ENCODE results near the gene CHRNA4.

DNA sequence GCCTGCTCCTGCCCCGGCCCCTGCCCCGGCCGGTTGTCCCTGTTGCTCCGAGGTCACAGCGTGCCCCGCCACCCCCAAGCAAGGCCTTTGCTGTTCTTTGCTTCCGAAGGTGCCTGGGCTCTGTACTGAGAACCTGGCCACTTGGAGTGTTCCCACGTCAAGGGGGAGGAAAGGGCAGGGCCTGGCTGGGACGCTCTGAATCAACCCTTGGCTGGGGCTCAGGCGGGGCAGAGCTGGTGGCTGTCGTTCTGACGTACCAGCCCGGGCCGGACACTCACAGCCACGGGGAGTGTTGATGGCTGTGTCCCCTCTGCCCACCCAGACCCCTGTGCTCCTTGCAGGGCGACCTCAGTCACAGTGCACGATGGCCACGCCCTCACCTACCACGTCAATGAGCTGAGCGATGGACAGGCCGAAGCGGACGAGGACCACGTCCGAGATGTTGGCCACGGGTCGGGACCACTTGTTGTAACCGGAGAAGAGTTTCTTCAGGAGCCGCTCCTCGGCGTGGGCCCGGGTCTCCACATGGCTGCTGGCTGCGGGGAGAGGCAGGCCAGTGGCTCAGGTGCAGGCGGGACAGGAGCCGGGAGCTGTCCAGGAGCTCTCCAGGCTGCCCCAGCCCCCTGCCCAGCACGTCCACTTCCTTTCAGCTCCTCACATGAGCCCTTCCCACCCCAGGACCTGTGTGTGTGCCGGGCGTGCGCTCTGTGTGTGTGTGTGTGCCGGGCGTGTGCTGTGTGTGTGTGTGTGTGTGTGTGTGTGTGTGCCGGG is 1.8 kb downstream of the CHRNA4 start:
- TF ChIP-seq, protein P1, sequence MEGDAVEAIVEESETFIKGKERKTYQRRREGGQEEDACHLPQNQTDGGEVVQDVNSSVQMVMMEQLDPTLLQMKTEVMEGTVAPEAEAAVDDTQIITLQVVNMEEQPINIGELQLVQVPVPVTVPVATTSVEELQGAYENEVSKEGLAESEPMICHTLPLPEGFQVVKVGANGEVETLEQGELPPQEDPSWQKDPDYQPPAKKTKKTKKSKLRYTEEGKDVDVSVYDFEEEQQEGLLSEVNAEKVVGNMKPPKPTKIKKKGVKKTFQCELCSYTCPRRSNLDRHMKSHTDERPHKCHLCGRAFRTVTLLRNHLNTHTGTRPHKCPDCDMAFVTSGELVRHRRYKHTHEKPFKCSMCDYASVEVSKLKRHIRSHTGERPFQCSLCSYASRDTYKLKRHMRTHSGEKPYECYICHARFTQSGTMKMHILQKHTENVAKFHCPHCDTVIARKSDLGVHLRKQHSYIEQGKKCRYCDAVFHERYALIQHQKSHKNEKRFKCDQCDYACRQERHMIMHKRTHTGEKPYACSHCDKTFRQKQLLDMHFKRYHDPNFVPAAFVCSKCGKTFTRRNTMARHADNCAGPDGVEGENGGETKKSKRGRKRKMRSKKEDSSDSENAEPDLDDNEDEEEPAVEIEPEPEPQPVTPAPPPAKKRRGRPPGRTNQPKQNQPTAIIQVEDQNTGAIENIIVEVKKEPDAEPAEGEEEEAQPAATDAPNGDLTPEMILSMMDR (conservative IDR thresholded peaks at IDR 0.05; ENCODE audit: low read length): no peak
- no peak for TF ChIP-seq EZH2phosphoT487 (IDR thresholded peaks at IDR 0.05; ENCODE audit: borderline replicate concordance)

All from Loucy (cell line).